ENCODE data around the gene CELA1. TPM values are rescaled to one million over a fixed set of nuclear protein-coding genes. Genes with fewer than 3 reads are reported as not detected.
"Not testable (repeated sequence)": the region's sequence is repeated elsewhere in the genome, so short reads cannot be mapped to it uniquely, and the experiment has no call there.

CELA1 gene
- total RNA-seq, 2 donors from 2014 or later, result 0.50 TPM; not detected in 1

- no peaks in the 10 kb centered on the region for H3K27me3 Mint-ChIP-seq
- DNase-seq (no peak), ATAC-seq (no peak)
Measured at GRCh38 chr12:51326698-51327439, 19.6 kb downstream of the CELA1 start.

GRCh38 chr12:51324953-51325352, 21.5 kb downstream of the CELA1 start:
- H3K27me3 Mint-ChIP-seq, result no peaks in the 10 kb centered on the region
- H3K9me3 ChIP-seq (ENCODE audit: control insufficient read depth, low read length, poor library complexity, severe bottlenecking), result no peaks in the 10 kb centered on the region
- H3K4me3 Mint-ChIP-seq, result peak overlapping the region; percentile 19
- peak overlapping the region; percentile 98 for H3K27ac Mint-ChIP-seq
- H3K36me3 Mint-ChIP-seq (ENCODE audit: low read depth), result peaks cover 10% of the 10 kb centered on the region
- DNase-seq (no peak), ATAC-seq (no peak)
- peaks cover 77% of the 10 kb centered on the region for H3K4me1 Mint-ChIP-seq

More at GRCh38 chr12:51326698-51327439, 19.6 kb downstream of the CELA1 start:
- H3K4me1 Mint-ChIP-seq, result peaks cover 69% of the 10 kb centered on the region
- H3K36me3 Mint-ChIP-seq (ENCODE audit: low read depth), result peaks cover 8% of the 10 kb centered on the region
- no peaks in the 10 kb centered on the region for H3K9me3 ChIP-seq (ENCODE audit: control insufficient read depth, low read length, poor library complexity, severe bottlenecking)
- H3K27ac Mint-ChIP-seq, result peak overlapping the region; percentile 98
- peak overlapping the region; percentile 82 for H3K4me3 Mint-ChIP-seq

- peak; percentile 44 to 59 (median 56) for DNase-seq
Measured at GRCh38 chr12:51323966-51324895, 22.2 kb downstream of the CELA1 start, which contains the start of gene BIN2. Gene BIN2 (minus strand): TSS chr12:51324174. CDS start chr12:51324102, 72 bp downstream.

GRCh38 chr12:51323317-51323960, 23.0 kb downstream of the CELA1 start:
- Mint-ChIP-seq H3K4me1 (peaks cover 77% of the 10 kb centered on the region), H3K27ac (peak overlapping the region; percentile 98), H3K36me3 (ENCODE audit: low read depth) (peaks cover 14% of the 10 kb centered on the region), H3K4me3 (peak overlapping the region; percentile 94), H3K27me3 (no peaks in the 10 kb centered on the region)
- DNase-seq (peak; percentile 22 to 42 (median 39)), ATAC-seq (peak; percentile 74)
- H3K9me3 ChIP-seq (ENCODE audit: control insufficient read depth, low read length, poor library complexity, severe bottlenecking), result no peaks in the 10 kb centered on the region

More at GRCh38 chr12:51323966-51324895, 22.2 kb downstream of the CELA1 start, which contains the start of gene BIN2:
- H3K4me1 Mint-ChIP-seq, result peaks cover 76% of the 10 kb centered on the region
- peaks cover 11% of the 10 kb centered on the region for H3K36me3 Mint-ChIP-seq (ENCODE audit: low read depth)
- no peaks in the 10 kb centered on the region for H3K9me3 ChIP-seq (ENCODE audit: control insufficient read depth, low read length, poor library complexity, severe bottlenecking)
- H3K27ac Mint-ChIP-seq, result peak within 1 kb of the TSS; percentile 98
- H3K4me3 Mint-ChIP-seq, result peak within 1 kb of the TSS; percentile 94
- peak; percentile 70 for ATAC-seq
- H3K27me3 Mint-ChIP-seq, result no peaks in the 10 kb centered on the region

- DNase-seq (no peak), ATAC-seq (no peak)
- no peaks in the 10 kb centered on the region for H3K9me3 ChIP-seq (ENCODE audit: control insufficient read depth, low read length, poor library complexity, severe bottlenecking)
- Mint-ChIP-seq H3K4me3 (peak overlapping the region; percentile 94), H3K36me3 (ENCODE audit: low read depth) (peaks cover 17% of the 10 kb centered on the region), H3K27ac (peak overlapping the region; percentile 98), H3K4me1 (peaks cover 81% of the 10 kb centered on the region), H3K27me3 (no peaks in the 10 kb centered on the region)
Measured at GRCh38 chr12:51322452-51322851, 24.0 kb downstream of the CELA1 start.

GRCh38 chr12:51321882-51322281, 24.6 kb downstream of the CELA1 start:
- DNase-seq (no peak), ATAC-seq (no peak)
- Mint-ChIP-seq H3K4me3 (peak overlapping the region; percentile 94), H3K4me1 (peaks cover 80% of the 10 kb centered on the region), H3K36me3 (ENCODE audit: low read depth) (peaks cover 17% of the 10 kb centered on the region), H3K27me3 (no peaks in the 10 kb centered on the region), H3K27ac (peak overlapping the region; percentile 98)
- H3K9me3 ChIP-seq (ENCODE audit: control insufficient read depth, low read length, poor library complexity, severe bottlenecking), result no peaks in the 10 kb centered on the region

GRCh38 chr12:51320695-51321320, 25.7 kb downstream of the CELA1 start:
- Mint-ChIP-seq H3K4me1 (peaks cover 77% of the 10 kb centered on the region), H3K36me3 (ENCODE audit: low read depth) (peaks cover 19% of the 10 kb centered on the region), H3K4me3 (peak overlapping the region; percentile 94), H3K27ac (peak overlapping the region; percentile 98), H3K27me3 (no peaks in the 10 kb centered on the region)
- DNase-seq, result no peak
- no peaks in the 10 kb centered on the region for H3K9me3 ChIP-seq (ENCODE audit: control insufficient read depth, low read length, poor library complexity, severe bottlenecking)
- no peak for ATAC-seq

- DNase-seq (no peak), ATAC-seq (no peak)
- H3K9me3 ChIP-seq (ENCODE audit: control insufficient read depth, low read length, poor library complexity, severe bottlenecking), result no peaks in the 10 kb centered on the region
- Mint-ChIP-seq H3K4me3 (peak overlapping the region; percentile 94), H3K36me3 (ENCODE audit: low read depth) (peaks cover 19% of the 10 kb centered on the region), H3K4me1 (peaks cover 74% of the 10 kb centered on the region), H3K27ac (peak overlapping the region; percentile 98), H3K27me3 (no peaks in the 10 kb centered on the region)
Measured at GRCh38 chr12:51320311-51320694, 26.2 kb downstream of the CELA1 start.

- ATAC-seq (peak; percentile 84), DNase-seq (peak in 1 of 3 donors; percentile 43)
- Mint-ChIP-seq H3K27ac (peak overlapping the region; percentile 98), H3K4me1 (peaks cover 68% of the 10 kb centered on the region), H3K4me3 (peak overlapping the region; percentile 88), H3K36me3 (ENCODE audit: low read depth) (peaks cover 19% of the 10 kb centered on the region), H3K27me3 (no peaks in the 10 kb centered on the region)
- H3K9me3 ChIP-seq (ENCODE audit: control insufficient read depth, low read length, poor library complexity, severe bottlenecking), result no peaks in the 10 kb centered on the region
Measured at GRCh38 chr12:51318846-51319599, 27.5 kb downstream of the CELA1 start.

GRCh38 chr12:51318057-51318806, 28.2 kb downstream of the CELA1 start:
- Mint-ChIP-seq H3K36me3 (ENCODE audit: low read depth) (peaks cover 19% of the 10 kb centered on the region), H3K4me3 (peak overlapping the region; percentile 88), H3K4me1 (peaks cover 66% of the 10 kb centered on the region), H3K27ac (peak overlapping the region; percentile 98)
- H3K9me3 ChIP-seq (ENCODE audit: control insufficient read depth, low read length, poor library complexity, severe bottlenecking); ATAC-seq; DNase-seq; H3K27me3 Mint-ChIP-seq: not testable (repeated sequence)

GRCh38 chr12:51311389-51311788, 35.1 kb downstream of the CELA1 start:
- no peak overlapping the region for H3K4me3 Mint-ChIP-seq
- ATAC-seq (no peak), DNase-seq (no peak)
- H3K4me1 Mint-ChIP-seq, result peaks cover 43% of the 10 kb centered on the region
- H3K36me3 Mint-ChIP-seq (ENCODE audit: low read depth), result peaks cover 14% of the 10 kb centered on the region
- no peaks in the 10 kb centered on the region for H3K27me3 Mint-ChIP-seq
- no peaks in the 10 kb centered on the region for H3K9me3 ChIP-seq (ENCODE audit: control insufficient read depth, low read length, poor library complexity, severe bottlenecking)
- peak overlapping the region; percentile 88 for H3K27ac Mint-ChIP-seq

Measured in T-helper 17 cell (primary cell).